Tibial nerve (tissue), 4 donors: ENCODE results near the gene PCSK6.

Source experiments
- EP300 ChIP-seq, 2 donors: sonication (generic); formaldehyde crosslinking; IDR thresholded peaks; one replicate each; pipeline ENCODE4 v1.6.1; 2017; ENCODE audit warnings: antibody characterized with exemption in 2 of 2, mild to moderate bottlenecking in 1 of 2
- POLR2A ChIP-seq, 2 donors: fragments of 450-650 bp; IDR thresholded peaks; one replicate each; pipeline ENCODE4 v1.6.1; 2017; ENCODE audit warnings: antibody characterized with exemption in 2 of 2, mild to moderate bottlenecking in 2 of 2, moderate library complexity in 2 of 2
- TF ChIP-seq, protein P1 (sequence below), 5 experiments: fragments of 200-600 bp in 3 of 5; fragments of 450-650 bp in 2 of 5; sonication (generic) in 3 of 5; IDR thresholded peaks; one replicate each; pipeline ENCODE4 v1.5.1; 2016 to 2019; ENCODE audit warnings: antibody characterized with exemption in 5 of 5, mild to moderate bottlenecking in 3 of 5, moderate library complexity in 2 of 5

GRCh38 chr15:101447168-101447533, 42.4 kb downstream of the PCSK6 start:
- TF ChIP-seq EP300 (IDR thresholded peaks at IDR 0.05) (no peak), POLR2A (IDR thresholded peaks at IDR 0.05) (no peak)
- TF ChIP-seq, protein P1, sequence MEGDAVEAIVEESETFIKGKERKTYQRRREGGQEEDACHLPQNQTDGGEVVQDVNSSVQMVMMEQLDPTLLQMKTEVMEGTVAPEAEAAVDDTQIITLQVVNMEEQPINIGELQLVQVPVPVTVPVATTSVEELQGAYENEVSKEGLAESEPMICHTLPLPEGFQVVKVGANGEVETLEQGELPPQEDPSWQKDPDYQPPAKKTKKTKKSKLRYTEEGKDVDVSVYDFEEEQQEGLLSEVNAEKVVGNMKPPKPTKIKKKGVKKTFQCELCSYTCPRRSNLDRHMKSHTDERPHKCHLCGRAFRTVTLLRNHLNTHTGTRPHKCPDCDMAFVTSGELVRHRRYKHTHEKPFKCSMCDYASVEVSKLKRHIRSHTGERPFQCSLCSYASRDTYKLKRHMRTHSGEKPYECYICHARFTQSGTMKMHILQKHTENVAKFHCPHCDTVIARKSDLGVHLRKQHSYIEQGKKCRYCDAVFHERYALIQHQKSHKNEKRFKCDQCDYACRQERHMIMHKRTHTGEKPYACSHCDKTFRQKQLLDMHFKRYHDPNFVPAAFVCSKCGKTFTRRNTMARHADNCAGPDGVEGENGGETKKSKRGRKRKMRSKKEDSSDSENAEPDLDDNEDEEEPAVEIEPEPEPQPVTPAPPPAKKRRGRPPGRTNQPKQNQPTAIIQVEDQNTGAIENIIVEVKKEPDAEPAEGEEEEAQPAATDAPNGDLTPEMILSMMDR (IDR thresholded peaks at IDR 0.05): no peak
